HEK293 (cell line): Measurements from ENCODE around the gene RASA1.

ENCODE experiments used
- CTCF ChIA-PET: fragments of 350-600 bp; formaldehyde crosslinking; extraction: SDS; loops from one replicate; lab custom pipeline; 2021; ENCODE audit warnings: antibody characterized with exemption; lab: Yijun Ruan, JAX
- POLR2A ChIA-PET: fragments of 300-600 bp; formaldehyde crosslinking; extraction: SDS; loops from one replicate; lab custom pipeline; 2020; ENCODE audit warnings: antibody characterized with exemption, inconsistent platforms; lab: Yijun Ruan, JAX
- H3K27ac ChIP-seq: fragments of 200-500 bp; sonication (Bioruptor generic); 2 replicates; pipeline ENCODE4 v1.5.1; 2014; ENCODE audit warnings: low read depth, low read length, control low read depth, inconsistent platforms; ENCODE audit errors: extremely low read depth
- H3K36me3 ChIP-seq, 2 experiments: fragments of 200-500 bp in 1 of 2; sonication (Bioruptor generic) in 1 of 2; 1 replicate in 1 of 2; 2 replicates in 1 of 2; pipeline ENCODE4 v1.5.1; 2014 to 2017; ENCODE audit warnings: inconsistent platforms in 2 of 2, low read length in 2 of 2; ENCODE audit not compliant: control insufficient read depth in 2 of 2, insufficient read depth in 1 of 2
- H3K4me1 ChIP-seq: fragments of 200-500 bp; sonication (Bioruptor generic); 2 replicates; pipeline ENCODE4 v1.5.1; 2014; ENCODE audit warnings: mild to moderate bottlenecking, low read length, inconsistent platforms; ENCODE audit not compliant: control insufficient read depth, insufficient read depth
- H3K4me3 ChIP-seq: 2 replicates; pipeline ENCODE4 v1.5.1; 2011; ENCODE audit warnings: low read depth, mild to moderate bottlenecking, control low read depth, low read length, moderate library complexity
- H3K9me3 ChIP-seq: fragments of 200-500 bp; sonication (Bioruptor generic); 2 replicates; pipeline ENCODE4 v1.5.1; 2014; ENCODE audit warnings: low read depth, low read length, inconsistent platforms; ENCODE audit not compliant: control insufficient read depth, insufficient read depth
- HOXD13 ChIP-seq: sonication (generic); formaldehyde crosslinking; IDR thresholded peaks from 2 replicates; pipeline ENCODE4 v1.8.0; 2022; ENCODE audit warnings: missing genetic modification reagents, borderline replicate concordance
- KLF16 ChIP-seq: fragments of 450-650 bp; formaldehyde crosslinking; IDR thresholded peaks from 2 replicates; pipeline ENCODE4 v1.5.1; 2017; ENCODE audit warnings: missing biosample characterization, missing genetic modification characterization
- PRDM2 ChIP-seq: fragments of 450-650 bp; formaldehyde crosslinking; IDR thresholded peaks from 2 replicates; pipeline ENCODE4 v1.5.1; 2016; ENCODE audit warnings: missing biosample characterization, missing genetic modification characterization, borderline replicate concordance
- ZEB2 ChIP-seq: fragments of 450-650 bp; formaldehyde crosslinking; IDR thresholded peaks from 2 replicates; pipeline ENCODE4 v1.5.1; 2016; ENCODE audit warnings: missing biosample characterization, missing genetic modification characterization
- ZFP41 ChIP-seq: fragments of 450-650 bp; formaldehyde crosslinking; IDR thresholded peaks from 2 replicates; pipeline ENCODE4 v1.5.1; 2016; ENCODE audit warnings: missing biosample characterization, missing genetic modification characterization, borderline replicate concordance
- ZNF266 ChIP-seq: fragments of 450-650 bp; formaldehyde crosslinking; IDR thresholded peaks from 2 replicates; pipeline ENCODE4 v1.5.1; 2016; ENCODE audit warnings: missing biosample characterization, missing genetic modification characterization, low read depth
- ZNF324 ChIP-seq: fragments of 450-650 bp; formaldehyde crosslinking; IDR thresholded peaks from 2 replicates; pipeline ENCODE4 v1.5.1; 2016; ENCODE audit warnings: missing biosample characterization, missing genetic modification characterization
- ZNF354C ChIP-seq: fragments of 450-650 bp; formaldehyde crosslinking; IDR thresholded peaks from 2 replicates; pipeline ENCODE4 v1.5.1; 2016; ENCODE audit warnings: missing biosample characterization, missing genetic modification characterization, low read depth, borderline replicate concordance
- ZNF426 ChIP-seq: fragments of 450-650 bp; formaldehyde crosslinking; IDR thresholded peaks from 2 replicates; pipeline ENCODE4 v1.5.1; 2017; ENCODE audit warnings: missing biosample characterization, missing genetic modification characterization, mild to moderate bottlenecking, inconsistent platforms, moderate library complexity
- ZNF433 ChIP-seq: fragments of 450-650 bp; formaldehyde crosslinking; IDR thresholded peaks from 2 replicates; pipeline ENCODE4 v1.5.1; 2016; ENCODE audit warnings: missing biosample characterization, missing genetic modification characterization, low read depth
- ZNF658 ChIP-seq: fragments of 450-650 bp; formaldehyde crosslinking; IDR thresholded peaks from 2 replicates; pipeline ENCODE4; 2016; ENCODE audit warnings: missing biosample characterization, missing genetic modification characterization
- ZNF660 ChIP-seq: fragments of 450-650 bp; IDR thresholded peaks from 2 replicates; pipeline ENCODE4 v1.5.1; 2018; ENCODE audit warnings: missing biosample characterization, mild to moderate bottlenecking, missing genetic modification characterization
- ZNF785 ChIP-seq: fragments of 450-650 bp; formaldehyde crosslinking; IDR thresholded peaks from 2 replicates; pipeline ENCODE4 v1.5.1; 2016; ENCODE audit warnings: missing biosample characterization, missing genetic modification characterization
- ZNF843 ChIP-seq: fragments of 450-650 bp; formaldehyde crosslinking; IDR thresholded peaks from 2 replicates; pipeline ENCODE4 v1.5.1; 2016; ENCODE audit warnings: missing biosample characterization, missing genetic modification characterization
- ZSCAN5A ChIP-seq: fragments of 450-650 bp; formaldehyde crosslinking; IDR thresholded peaks from 2 replicates; pipeline ENCODE4 v1.5.1; 2016; ENCODE audit warnings: missing biosample characterization, missing genetic modification characterization
- TF ChIP-seq, protein P1 (sequence below): fragments of 450-650 bp; IDR thresholded peaks from 2 replicates; pipeline ENCODE4 v1.5.1; 2018; ENCODE audit warnings: missing biosample characterization, missing genetic modification characterization
- TF ChIP-seq, protein P2 (sequence below): fragments of 450-650 bp; formaldehyde crosslinking; IDR thresholded peaks from 2 replicates; pipeline ENCODE4 v1.5.1; 2016; ENCODE audit warnings: missing biosample characterization, missing genetic modification characterization, borderline replicate concordance

Gene RASA1

GRCh38 chr5:87329114-87329513 lies 61.4 kb downstream of the RASA1 start (continued):
- TF ChIP-seq ZSCAN5A (no peak), ZNF433 (tag by site-specific recombination) (no peak), ZNF658 (no peak), ZNF660 (tag by site-specific recombination) (no peak), KLF16 (tag by site-specific recombination) (no peak), ZFP41 (no peak), ZEB2 (tag by site-specific recombination) (no peak), ZNF354C (tag by site-specific recombination) (no peak), ZNF324 (tag by site-specific recombination) (no peak), PRDM2 (tag by site-specific recombination) (no peak), ZNF266 (no peak)
- TF ChIP-seq, protein P1, sequence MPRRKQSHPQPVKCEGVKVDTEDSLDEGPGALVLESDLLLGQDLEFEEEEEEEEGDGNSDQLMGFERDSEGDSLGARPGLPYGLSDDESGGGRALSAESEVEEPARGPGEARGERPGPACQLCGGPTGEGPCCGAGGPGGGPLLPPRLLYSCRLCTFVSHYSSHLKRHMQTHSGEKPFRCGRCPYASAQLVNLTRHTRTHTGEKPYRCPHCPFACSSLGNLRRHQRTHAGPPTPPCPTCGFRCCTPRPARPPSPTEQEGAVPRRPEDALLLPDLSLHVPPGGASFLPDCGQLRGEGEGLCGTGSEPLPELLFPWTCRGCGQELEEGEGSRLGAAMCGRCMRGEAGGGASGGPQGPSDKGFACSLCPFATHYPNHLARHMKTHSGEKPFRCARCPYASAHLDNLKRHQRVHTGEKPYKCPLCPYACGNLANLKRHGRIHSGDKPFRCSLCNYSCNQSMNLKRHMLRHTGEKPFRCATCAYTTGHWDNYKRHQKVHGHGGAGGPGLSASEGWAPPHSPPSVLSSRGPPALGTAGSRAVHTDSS (tag by site-specific recombination) = no peak

GRCh38 chr5:87339986-87340385 lies 72.3 kb downstream of the RASA1 start:
- POLR2A ChIA-PET = no interaction called here
- H3K4me1 ChIP-seq = no peaks in the 10 kb centered on the region
- CTCF ChIA-PET = no interaction called here
- peaks cover 9 to 15% of the 10 kb centered on the region in 2 experiments for H3K36me3 ChIP-seq
- H3K27ac ChIP-seq = no peak overlapping the region
- no peaks in the 10 kb centered on the region for H3K9me3 ChIP-seq
- no peak overlapping the region for H3K4me3 ChIP-seq
- TF ChIP-seq PRDM2 (tag by site-specific recombination) = no peak
- TF ChIP-seq, protein P2, sequence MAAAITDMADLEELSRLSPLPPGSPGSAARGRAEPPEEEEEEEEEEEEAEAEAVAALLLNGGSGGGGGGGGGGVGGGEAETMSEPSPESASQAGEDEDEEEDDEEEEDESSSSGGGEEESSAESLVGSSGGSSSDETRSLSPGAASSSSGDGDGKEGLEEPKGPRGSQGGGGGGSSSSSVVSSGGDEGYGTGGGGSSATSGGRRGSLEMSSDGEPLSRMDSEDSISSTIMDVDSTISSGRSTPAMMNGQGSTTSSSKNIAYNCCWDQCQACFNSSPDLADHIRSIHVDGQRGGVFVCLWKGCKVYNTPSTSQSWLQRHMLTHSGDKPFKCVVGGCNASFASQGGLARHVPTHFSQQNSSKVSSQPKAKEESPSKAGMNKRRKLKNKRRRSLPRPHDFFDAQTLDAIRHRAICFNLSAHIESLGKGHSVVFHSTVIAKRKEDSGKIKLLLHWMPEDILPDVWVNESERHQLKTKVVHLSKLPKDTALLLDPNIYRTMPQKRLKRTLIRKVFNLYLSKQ = no peak
- no peak for TF ChIP-seq ZNF785 (tag by site-specific recombination)
- TF ChIP-seq ZNF426 (tag by site-specific recombination) = no peak
- no peak for TF ChIP-seq ZNF660 (tag by site-specific recombination)
- peak; percentile 61 for TF ChIP-seq ZNF843 (tag by site-specific recombination)
- no peak for TF ChIP-seq HOXD13 (CRISPR knock-in tag)
